ENCODE results near the gene SMARCC1.

The SMARCC1 gene

DNA sequence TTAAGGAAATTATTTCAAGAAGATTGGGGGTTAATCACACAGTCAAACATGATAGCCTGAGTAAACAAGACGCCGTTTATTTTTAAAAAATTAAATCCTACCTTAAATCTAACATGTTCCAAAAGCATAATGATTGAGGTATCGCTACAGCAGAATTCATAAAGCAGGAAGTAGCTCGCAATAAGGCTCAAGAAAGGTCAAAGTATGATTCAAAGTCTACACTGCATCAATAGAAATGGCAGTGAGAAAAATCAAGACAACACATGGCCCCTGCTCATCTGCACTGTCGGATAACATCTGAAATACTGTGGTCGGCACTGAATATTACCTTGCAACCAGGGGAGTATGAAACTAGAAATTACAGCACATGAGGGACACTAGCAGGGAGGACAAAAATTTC is 93.2 kb downstream of the SMARCC1 start:
- no peak for DNase-seq

DNA sequence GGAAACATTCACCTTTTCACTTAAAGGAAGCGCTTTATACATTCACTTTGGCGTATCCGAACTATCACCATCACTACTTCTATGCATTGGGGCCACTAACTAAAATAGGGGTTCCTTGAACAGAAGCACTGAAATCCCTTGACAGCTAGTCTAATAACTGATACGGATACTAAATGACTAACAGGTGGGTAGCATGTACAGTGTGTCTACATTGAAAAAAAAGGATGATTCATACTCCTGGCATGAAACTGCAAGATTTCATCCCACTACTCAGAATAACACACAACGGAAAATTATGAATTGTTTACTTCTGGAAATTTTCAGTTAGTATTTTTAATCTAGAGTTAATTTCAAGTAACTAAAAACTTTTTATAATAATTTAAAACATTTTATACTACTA is 96.7 kb downstream of the SMARCC1 start:
- DNase-seq = no peak

DNA sequence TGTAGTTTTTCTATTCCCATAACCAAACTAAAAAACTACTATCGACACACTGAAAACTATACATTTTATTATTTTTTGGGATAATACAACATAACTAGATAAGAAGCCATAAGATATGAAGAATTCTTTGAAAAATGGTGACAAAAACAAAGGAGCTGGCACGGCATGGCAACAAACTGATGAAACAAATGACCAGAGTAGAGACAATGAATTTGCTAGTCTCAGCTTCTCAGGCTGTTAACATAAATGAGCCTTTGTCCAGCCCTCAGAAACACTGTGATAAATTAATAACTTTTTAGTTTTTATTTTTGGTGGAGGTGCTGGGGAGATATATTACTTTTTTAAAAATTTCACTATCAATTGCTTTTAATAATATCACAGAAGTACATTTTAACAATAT is 100.7 kb downstream of the SMARCC1 start:
- DNase-seq = no peak

DNA sequence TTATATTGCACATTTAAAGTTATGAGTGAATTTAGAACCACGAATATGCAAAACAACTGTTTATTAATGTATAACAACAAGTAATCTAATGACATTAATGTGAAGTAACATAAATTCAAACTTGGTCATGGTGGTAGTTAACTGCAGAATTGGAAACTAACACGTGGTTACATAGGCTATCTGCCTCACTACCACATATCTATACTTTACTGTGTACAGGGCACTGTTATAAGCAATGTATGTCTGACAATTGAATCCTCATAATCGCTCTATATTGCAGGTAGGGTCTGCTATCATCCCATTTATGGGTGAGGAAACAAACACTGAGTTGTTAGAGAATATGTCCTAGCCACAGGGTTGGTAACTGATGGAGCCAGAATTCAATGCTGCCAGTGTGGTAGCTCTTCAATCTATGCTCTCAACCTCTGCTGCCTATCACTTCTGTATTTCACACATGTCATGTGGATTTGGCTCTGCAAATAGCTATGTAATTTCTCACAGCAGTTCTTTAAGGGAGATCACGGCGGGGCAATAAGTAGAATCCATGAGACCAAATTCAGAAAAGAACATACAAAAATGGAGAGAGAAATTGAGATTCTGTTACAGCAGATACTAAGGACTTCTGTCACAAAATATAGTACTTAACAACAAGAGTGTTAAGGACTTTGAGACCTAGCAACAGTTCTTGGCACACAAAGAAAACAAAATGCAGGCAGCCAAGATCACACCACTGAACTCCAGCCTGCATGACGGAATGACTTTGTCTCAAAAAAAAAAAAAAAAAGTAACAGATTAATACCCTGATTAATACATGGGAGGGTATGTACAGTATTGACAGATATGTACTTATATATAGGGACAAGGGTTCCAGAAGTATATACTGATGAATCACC is 103.0 kb downstream of the SMARCC1 start:
- no peak for DNase-seq

DNA sequence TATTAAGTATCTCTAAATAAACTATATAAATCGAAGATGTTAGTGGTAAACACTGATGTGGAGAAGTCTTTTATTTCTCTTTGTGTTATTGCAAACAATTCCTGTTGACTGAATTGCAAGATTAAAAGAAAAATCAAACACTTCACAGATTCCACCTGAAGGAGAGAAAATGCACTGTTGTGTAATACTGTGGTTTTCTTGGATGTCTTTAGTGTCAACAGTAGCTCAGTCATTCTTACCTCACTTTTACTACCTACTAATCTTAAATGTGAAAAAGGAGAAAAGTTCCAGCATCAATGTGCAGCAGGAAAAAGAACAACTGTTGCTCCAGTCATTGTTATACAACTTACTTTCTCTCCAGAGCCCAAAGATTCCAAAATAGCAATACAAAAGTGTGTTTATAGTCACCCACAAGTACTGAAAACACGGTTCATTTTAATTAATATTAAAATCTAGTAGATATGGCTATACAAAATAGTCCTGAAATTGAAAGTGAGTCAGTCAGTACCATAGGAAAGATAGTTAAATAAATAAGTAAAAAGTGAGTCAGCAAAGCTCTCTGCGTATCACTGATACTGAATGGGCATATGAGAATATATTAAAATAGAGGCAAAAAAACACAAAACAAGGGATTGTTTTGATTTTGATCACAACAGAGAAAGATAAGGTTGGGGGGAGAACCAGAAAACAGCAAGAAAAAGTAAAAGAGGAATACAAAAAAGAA is 112.5 kb downstream of the SMARCC1 start:
- no peak for DNase-seq

DNA sequence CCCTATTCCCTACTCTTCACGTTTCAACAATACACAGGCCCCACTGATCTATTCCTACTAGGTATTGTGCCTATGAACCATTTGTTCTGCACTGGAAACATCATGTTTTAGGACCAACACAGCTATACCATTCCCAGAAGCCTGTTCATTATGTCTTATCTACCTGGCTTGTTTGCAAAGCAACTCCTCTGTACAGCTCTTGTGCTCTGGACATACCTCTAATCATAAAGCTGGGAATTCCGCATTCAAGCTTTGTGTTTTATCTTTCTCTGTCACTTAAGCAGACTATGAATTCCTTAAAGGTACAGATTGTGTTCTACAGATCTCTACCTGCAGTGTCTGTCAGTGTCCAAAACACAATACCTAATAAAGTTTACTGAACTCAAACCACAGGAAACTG is 115.6 kb downstream of the SMARCC1 start:
- DNase-seq = no peak

DNA sequence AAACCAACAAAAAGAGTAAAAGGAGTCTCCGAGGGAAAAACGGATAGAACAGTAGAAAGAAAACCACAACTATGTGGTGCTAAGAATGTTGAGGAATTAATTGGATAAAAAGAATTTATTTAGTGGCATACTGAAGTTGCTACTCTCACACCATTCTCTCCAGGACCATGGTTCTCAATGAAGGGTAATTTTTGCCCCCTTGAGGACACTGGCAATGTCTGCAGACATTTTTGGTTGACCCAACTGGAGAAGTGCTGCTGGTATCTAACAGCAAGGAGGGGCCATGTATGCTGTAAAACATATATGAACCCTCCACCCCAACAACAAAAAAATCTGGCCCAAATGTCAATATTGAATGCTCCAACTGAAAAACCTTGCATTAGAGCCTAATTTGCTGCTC is 117.2 kb downstream of the SMARCC1 start:
- no peak for DNase-seq

DNA sequence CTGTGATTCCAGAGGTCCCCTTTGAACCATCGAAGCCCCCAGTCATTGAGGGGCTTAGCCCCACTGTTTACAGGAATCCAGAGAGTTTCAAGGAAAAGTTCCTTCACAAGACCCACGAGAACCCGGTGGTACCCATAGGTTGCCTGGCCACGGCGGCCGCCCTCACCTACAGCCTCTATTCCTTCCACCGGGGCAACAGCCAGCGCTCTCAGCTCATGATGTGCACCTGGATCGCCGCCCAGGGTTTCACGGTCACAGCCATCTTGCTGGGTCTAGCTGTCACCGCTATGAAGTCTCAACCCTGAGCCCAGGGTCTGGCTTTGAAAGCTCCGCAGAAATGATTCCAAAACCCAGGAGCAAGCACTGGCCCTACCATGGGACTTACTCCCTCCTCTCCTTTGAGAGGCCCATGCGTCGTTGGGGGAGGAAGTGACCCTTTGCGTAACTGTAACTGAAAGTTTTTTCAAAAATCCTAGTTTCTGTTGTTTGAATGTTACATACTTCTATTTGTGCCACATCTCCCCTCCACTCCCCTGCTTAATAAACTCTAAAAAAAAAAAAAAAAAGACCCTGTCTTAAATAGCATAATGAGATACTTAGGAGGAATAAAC is 118.0 kb downstream of the SMARCC1 start:
- no peak for DNase-seq

DNA sequence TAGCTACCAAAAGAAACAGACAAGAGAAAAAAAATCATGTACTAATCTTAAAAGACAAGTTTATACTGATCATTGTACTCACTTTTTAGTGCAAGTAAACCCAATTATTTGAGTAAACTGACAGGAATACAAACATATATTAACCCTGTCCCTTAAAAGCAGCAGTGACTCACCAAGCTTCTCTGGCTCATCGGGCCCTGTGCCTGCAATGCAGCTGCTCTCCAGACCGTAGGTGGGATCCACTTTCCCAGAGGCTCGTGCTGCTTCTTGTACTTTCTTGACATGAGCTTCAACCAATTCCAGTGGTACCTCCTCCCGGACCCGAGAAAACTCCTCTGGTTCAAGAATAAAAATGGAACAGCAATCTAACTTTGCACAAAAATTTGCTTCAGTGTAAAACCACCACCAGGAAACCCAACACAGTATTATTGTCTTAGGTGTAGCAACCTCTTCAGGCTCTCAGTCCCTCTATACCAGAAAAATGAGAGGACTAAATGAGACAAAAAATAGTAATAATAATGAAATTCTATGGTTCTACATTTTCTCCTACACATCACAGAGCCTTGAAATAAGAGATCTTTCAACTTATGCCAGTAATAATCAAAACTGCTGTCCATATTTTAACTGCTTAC is 120.5 kb downstream of the SMARCC1 start:
- no peak for DNase-seq

DNA sequence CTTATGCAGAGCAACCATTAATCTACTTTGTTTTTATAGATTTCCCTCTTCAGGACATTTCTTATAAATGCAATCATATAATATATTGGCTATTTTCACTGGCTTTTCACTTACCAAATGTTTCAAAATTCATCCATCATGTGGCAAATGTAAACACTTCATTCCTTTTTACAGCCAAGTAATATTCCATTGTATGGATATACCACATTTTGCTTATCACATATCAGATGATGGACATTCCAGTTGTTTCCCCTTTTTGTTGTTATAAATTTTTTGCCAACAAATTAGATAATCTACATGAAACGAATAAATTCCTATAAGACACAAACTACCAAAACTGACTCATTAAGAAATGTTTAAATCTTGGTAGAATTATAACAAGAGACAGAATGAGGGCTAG is 123.2 kb downstream of the SMARCC1 start:
- no peak for DNase-seq

DNA sequence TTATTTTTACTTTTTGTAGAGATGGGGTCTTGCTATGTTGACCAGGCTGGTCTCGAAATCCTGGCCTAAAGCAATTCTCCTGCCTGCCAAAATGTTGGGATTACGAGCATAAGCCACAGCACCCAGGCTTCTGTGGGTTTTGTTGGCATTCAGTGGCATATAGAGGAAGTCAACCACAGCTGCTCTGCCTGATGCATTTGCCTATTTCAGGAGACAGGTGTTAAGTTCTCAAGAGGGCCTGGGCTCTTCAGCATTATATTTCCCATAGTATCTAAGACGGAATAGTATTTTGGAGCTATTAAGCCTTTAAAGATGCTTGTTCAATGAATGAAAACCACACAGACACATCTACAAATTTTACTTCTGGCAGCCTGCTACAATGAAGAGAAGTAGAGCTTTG is 129.6 kb downstream of the SMARCC1 start:
- DNase-seq = no peak

DNA sequence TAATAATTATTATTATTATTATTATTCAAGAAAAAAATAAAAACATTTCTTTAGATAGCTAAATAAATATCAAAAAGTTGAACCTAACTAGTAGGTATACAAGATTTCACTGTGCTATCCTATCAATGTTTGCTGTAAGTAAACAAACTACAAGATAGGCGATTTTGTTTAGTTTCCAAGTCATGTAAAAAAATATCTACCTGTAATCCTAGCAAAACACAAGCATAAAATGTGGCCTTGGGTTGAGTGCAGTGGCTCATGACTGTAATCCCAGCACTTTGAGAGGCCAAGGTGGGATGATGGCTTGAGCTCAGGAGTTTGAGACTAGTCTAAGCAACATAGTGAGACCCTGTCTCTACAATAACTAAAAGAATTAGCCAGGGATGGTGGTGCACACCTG is 131.4 kb downstream of the SMARCC1 start:
- no peak for DNase-seq

DNA sequence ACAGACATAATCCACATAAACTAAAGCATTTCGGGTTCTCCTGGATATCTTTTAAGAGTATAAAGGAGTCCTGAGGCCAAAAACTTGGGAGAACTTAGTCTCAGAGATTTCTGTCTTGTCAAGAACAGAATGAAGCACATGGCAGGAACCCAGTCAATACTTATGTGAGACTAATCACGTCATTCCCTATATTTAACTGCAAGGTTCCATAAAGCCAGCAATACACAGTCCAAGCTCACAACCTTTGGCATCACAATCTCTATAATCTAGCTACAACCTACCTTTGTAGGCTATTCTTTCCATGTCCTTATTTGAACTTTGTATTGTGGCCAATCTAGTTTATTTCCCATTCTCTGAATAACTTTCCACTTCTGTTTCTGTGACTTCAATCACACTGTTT is 134.1 kb downstream of the SMARCC1 start:
- no peak for DNase-seq

DNA sequence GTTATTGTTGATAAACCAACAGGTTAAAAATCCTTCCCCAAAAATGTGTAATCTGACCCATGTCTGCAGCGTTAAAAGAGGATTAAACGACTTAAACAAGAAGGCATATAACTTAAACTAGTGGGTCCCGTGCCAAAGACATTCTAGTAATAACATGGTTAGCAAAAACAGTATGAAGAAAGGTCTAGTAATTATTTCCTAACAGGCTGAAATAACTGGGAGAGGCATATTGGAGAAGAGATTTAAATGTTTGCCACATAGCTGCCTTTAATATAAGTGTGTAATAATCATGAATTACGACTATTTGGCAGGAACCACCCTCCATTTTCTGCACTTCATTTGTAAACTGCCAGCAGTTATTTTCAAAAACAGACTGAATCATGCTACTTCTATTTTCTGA is 135.3 kb downstream of the SMARCC1 start:
- DNase-seq = no peak

DNA sequence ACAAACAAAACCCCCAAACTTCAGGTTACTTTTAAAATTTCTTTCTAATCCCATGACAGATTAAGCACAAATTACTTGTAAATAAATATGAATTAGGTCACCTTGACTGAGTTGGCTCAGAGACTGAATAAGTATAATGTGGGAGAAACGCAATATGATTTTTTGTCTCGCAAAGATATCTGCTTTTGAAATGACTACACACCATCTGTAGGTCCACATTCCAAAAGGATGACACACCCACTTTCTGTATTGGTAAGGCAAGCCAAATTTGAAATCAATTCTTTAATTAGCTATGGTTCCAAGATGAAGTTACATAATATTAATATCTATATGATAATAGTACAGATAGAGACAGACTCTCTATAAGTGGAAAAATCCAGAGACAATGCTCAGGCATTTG is 136.1 kb downstream of the SMARCC1 start:
- DNase-seq = no peak

DNA sequence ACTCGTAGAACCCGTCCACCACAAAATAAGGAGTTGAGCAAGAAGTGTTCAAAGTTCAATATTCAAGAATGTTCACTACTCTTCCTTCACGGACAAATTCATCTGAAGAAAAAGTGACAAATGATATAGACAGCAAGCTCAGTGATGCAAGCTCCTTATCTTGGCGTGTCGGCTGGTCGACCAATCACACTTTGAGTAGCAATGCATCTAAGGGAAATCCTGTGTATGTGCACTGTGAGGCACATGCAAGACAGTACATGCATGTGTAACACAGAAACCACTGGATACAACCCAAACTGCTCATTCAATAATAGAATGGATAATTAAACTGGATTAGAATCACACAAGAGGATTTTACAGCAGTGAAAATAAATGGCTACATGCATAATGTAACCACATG is 138.6 kb downstream of the SMARCC1 start:
- DNase-seq = no peak

DNA sequence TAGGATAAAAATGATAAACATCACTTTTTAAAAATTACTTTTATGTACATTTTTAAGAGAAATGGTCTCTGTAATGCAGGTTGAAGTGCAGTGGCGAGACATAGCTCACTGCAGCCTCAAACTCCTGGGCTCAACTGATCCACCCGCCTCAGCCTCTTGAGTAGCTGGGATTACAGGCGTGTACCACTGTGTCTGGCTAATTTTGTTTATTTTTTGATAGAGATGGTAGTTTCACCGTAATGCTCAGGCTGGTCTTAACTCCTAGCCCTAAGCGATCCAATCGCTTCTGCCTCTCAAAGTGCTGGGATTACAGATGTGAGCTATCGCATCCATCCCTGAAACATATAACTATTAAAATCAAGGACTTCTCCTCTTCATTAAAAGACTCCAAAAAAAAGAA is 140.0 kb downstream of the SMARCC1 start:
- no peak for DNase-seq

DNA sequence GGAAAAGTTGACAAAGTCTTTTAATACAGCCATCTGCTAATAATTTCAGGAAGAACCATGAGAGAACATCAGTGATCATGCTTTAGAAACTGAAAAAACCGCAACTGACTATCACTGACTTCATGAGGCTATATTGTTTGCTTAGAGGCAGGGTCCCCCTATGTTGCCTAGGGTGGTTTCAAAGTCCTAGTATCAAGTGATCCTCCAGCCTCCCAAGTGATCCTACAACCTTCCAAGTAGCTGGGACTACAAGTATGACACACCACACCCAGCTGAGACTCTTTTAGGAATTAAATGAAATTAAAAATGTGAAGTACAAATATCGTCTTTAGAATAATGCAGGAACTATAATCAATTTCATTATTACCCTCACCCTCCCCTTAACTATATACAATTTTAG is 144.8 kb downstream of the SMARCC1 start:
- no peak for DNase-seq

DNA sequence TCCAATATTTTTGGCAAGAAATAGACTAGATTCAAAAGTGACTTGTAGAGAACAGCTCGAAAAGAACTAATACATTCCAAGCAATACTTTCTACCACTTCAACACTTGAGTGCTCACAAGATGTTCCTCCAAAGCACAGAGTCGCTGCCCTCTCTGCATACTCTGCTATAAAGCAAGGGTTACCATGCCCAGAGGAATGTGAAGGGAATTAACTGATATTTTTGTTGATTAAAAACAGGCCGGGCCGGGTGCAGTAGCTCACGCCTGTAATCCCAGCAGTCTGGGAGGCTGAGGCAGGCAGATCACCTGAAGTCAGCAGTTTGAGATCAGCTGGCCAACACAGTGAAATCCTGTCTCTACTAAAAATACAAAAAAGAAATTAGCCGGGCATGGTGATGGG is 145.5 kb downstream of the SMARCC1 start:
- no peak for DNase-seq

DNA sequence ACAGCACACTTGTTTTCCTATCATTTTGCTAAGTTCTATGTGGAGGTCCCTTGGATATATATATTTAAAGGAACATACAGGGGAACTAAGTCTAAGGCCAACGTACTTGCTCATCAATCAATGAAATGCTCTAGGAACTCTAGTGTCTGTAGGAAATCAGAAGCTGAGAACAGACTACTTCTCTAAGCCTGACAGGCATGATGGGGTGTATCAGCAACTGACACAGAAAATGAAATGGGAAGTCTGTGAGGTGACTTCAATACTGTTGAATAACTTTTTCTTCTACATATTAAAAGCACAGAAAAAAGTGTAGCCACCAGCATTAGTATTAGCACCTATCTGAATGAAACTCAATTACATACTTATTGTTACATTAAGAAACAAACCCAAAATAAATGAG is 146.2 kb downstream of the SMARCC1 start:
- DNase-seq = no peak

DNA sequence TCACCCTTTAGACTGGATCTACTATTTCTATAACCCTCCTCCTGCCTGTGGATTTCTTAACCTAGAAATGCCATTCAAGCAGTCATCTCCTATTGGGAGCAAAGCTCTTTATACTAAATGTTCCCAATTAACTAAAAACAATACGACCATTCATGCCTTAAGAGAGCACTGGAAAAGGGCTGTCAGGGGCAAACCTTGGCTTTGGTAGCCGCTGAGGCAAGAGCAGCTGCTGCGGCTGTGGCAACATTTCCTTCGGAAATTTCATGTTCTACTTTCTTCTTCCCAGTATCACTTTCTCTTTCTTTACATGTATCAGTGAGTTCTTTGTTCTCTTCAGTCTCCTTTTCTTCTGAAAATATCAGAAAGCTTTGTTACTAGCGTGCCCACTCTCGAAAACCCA is 146.7 kb downstream of the SMARCC1 start:
- DNase-seq = no peak

DNA sequence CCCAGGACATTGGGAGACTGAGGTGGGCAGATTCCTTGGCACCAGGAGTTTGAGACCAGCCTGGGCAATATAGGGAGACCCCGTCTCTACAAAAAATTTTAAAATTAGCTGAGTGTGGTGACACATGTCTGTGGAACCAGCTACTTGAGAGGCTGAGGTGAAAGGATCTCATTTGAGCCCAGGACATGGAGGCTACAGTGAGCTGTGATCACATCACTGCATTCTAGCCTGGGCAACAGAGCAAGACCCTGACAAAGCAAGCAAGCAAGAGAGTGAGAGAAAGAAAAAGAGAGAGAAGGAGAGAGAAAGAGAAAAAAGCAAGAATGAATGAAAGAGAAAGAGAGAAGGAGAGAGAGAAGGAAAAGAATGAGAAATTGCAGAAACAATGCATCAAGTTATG is 150.9 kb downstream of the SMARCC1 start:
- DNase-seq = no peak

DNA sequence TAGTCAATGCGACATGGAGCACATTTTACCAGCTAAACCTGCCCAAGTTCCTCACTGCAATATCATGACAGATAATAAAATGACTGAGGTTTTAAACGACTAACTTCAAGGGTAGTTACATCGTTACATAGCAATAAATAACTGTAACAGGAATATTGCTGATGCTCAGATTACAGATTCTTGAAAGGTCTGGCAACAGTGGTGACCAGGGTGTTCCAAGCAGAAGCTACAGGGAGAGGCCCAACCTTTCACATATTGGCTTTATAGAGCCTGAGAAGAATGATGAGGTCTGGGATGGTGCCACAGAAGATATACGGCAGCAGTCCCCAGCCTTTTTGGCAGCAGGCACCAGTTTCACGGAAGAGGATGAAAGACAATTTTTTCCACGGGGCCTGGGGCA is 151.9 kb downstream of the SMARCC1 start:
- no peak for DNase-seq

DNA sequence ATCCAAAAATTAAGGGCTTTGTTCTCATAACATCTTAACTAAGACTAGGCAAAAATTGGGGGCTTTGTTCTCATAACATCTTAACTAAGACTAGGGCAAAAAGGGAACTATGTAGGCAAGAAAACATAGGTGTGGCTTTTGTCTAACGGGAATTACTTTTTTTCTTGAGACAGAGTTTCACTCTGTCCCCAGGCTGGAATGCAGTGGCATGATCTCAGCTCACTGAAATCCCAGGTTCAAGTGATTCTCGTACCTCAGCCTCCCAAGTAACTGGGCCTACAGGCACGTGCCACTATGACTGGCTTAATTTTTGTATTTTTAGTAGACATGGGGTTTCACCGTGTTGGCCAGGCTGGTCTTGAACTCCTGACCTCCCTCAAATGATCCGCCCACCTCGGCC is 153.3 kb downstream of the SMARCC1 start:
- DNase-seq = no peak
